NCI-H2107 treated with DMSO at 0.1 percent for 48 hours (cell line): ENCODE results near the gene SPOUT1.

Experiments used
- DNase-seq: peaks from one replicate; lab custom pipeline; 2025; ENCODE audit not compliant: unreplicated experiment; lab: John Stamatoyannopoulos, UW

Gene SPOUT1

GRCh38 chr9:128838338-128838737, 8.7 kb upstream of the SPOUT1 start:
- peak; percentile 8 for DNase-seq

- DNase-seq, result no peak
Measured at GRCh38 chr9:128836509-128837145, 7.0 kb upstream of the SPOUT1 start.

DNA sequence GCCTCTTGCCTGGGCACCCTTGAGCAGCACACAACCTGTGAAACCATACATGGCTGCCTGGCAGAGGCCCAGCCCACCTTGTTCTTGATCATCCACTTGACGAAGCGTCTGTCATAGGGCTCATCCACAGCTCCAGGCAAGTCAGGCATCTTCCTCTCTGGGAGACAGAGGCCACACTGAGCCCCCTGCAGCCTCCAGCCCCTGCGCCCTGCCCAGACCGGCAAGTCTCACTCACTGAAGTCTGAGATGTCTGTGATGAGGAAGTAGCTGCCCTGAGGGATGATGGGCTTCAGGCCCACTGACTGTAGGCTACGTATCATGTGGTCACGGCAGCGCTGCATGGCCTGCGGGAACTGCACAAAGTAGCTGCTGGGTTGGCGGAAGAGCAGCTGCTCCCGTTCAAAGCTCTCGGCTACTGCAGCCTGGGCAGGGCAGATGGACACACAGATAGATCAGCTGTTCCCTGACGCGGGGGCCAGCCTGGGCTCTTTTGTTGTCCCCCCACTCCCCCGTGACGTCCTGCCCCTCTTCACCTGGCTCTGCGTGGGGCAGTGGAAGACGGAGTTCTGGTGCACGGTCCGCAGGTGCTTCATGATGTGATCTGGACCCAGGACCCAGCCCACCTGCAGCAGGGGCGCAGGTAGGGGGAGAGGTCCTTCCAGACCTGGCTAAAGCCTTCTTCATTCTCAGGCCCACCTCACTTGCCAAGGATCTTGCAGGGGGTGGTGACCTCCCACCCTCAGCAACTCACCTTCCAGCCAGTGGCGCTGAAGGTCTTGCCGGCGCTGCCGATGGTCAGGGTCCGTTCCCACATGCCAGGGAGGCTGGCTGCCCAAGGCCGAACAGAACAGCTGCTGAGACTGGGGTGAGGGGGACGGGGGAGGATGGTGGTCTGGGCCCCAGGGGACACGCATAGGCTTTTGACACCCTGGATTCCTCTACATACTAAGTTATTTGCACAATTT, 5.9 kb upstream of the SPOUT1 start:
- no peak for DNase-seq

DNA sequence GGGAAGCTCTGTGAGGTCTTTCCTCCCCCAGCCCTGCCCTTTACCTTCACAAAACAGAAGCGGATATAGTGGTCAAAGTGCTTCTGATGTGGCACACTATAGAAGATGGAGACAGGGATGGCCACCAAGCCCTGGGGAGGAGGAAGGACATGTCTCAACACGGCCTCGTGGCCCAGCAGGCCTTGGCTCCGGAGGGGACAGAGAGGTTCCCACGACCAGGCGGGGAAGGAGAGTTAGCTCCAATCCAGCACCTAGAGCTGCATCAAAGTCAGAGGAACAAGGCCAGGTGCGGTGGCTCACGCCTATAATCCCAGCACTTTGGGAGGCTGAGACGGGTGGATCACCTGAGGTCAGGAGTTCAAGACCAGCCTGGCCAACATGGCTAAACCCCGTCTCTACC, 4.1 kb upstream of the SPOUT1 start:
- DNase-seq, result no peak

DNA sequence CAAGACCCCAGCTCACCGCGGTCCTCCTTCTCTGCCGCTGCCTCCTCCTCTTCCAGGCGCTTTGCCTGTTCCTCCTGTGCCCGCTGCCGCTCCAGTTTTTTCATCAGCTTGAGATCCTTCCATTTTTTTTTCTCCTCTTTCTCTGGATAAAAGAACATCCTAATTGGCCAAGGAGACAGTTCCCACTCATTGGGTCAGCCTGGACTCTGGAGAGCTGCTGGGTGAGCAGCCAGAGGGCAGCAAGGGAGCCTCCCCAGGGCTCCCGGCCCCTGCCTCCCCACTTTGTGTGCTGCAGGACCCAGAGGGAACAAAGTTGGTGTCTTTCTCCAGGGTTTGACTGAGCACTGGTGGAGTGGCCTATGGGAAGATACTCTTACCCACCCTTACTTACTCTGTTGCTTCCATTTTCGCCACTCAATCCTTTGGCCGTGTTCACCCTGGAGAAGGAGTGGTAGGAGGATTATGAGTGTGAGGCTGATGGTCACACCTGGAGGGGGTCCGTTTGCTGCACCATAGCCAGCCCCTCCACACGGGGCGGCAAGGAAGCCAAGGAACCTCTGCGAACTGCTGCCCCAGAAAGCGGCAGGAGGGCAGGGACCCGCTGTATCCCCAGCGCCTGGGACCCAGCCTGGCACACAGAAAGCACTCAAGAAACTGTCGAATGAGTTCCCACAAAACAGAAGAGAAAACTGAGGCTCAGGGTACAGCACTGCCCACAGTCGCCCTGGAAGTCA, 708 bp downstream of the SPOUT1 start:
- no peak for DNase-seq

DNA sequence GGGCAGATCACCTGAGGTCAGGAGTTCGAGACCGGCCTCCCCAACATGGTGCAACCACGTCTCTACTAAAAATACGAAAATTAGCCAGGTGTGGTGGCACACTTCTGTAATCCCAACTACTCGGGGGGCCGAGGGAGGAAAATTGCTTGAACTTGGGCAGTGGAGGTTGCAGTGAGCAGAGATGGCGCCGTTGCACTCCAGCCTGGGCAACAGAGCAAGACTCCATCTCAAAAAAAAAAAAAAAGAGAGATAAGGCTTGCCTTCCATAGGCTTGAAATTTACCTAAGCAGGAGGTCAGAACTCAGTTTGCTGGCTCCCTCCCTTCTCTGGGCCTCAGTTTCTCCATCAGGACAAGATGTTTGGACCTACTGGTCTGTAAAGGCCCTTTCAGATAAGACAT, 1.3 kb downstream of the SPOUT1 start:
- DNase-seq, result no peak

DNA sequence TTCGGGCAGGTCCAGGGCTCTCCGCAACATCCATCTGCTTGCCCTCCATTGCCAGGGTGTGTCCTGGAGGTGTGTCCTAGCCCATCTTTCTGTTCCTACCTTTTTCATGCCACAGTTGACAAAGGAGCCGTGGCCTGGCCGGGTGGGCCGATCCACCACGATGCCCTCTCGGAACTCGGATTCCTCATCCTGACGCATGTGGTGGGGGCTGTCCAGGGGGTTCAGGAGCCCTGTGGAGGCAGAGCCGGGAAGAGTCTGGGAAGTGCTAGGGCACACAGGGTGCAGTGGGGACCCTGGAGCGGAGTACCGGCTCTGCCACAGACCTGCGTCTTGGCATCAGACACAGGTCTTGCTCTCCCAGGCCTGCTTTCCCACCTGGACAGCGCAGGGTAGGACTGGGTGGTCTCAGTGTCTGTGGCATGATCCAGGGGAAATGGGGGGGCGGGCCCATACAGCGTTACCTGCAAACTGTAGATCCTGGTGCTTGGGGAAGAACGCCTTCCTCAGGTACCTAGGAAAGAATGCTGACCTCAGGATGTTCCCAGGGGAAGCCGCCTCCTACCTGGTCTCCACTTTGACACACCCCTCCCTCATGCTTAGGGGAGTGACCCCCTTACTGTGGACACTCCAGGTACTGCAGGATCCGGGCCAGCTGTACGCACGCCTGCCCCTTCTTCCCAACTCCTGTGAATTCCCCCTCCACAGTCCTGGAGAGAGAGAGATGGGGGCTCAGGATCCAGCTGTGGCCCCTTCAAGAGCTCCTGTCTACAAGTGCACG, 3.5 kb downstream of the SPOUT1 start:
- DNase-seq, result no peak

- DNase-seq, result no peak
Measured at GRCh38 chr9:128824911-128825310, 4.7 kb downstream of the SPOUT1 start.

GRCh38 chr9:128823903-128824406, 5.6 kb downstream of the SPOUT1 start:
- DNase-seq, result no peak

GRCh38 chr9:128823362-128823902, 6.2 kb downstream of the SPOUT1 start:
- no peak for DNase-seq

- no peak for DNase-seq
Measured at GRCh38 chr9:128822407-128823042, 7.1 kb downstream of the SPOUT1 start.

- no peak for DNase-seq
Measured at GRCh38 chr9:128821584-128822406, 7.8 kb downstream of the SPOUT1 start.

DNA sequence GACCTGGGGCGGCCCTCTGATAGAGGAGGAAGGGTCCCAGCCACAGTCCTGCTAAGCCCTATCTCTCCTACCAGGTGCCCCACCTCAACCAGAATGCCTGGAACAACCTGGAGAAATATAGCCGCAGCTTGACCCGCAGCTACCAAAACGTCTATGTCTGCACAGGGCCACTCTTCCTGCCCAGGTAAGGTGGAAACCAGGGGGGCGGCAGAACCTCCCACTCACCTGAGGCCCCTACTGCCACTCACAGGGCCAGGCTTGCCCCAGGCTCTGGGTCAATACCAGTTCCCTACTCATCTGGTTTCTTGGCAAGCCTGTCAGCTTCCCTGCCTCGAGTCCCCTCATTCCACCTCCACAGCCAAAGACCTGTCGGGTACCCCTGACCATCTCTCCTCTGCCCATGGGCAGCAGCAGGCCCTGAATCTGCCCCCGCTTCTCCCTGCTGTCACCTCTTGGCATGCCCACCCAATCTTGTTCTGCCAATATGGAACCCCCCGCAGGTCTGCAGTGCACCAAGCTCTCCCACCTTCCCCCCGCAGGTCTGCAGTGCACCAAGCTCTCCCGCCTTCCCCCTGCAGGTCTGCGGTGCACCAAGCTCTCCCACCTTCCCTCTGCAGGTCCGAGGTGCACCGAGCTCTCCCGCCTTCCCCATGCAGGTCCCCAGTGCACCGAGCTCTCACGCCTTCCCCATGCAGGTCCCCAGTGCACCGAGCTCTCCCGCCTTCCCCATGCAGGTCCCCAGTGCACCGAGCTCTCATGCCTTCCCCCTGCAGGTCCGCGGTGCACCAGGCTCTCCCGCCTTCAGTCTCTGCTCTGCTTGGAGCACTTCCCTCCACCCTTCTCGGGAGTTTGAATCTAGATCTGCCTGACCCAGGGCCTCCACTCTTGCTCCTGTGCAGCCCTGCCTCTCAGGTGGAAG, 8.7 kb downstream of the SPOUT1 start:
- DNase-seq, result no peak

DNA sequence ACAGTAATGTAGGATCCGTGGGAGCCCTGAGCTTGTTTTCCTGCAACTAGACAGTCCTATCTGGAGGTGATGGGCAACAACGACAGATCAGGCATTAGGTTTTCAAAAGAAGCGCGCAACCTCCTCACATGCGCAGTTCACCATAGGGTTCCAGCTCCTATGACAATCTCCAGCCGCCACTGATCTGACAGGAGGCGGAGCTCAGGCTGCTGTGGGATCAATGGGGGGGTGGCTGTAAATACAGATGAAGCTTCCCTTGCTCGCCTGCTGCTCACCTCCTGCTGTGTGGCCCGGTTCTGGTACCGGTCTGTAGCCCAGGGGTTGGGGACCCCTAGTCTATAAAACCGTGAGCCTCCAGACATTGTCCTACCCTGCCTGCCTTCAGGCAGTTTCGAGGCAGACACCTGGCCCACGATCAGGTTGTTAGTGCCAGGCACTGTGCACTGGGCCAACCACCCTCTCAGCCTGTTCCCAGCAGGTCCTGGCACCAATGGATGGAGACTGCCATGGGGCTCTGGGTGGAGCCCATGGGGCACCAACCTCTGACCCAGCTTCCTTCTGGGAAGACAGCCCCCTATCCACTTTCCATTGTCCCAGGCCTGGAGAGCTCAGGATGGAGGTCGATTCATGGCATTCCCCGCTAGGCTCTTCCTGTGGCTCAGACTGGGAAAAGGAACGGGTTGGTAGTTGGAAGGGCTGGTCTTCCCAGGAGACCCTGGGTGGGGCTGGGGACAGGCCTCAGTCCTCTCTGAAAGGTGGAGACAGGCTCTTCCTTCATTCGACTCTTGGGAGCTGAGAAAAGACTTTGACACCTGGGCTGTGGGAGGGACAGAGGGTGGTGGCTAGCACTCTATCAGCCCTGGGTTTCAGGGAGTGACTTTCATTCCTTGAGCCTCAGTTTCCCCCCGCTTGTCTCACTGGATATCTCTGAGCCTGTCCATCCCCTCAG, 9.6 kb downstream of the SPOUT1 start:
- DNase-seq, result no peak

DNA sequence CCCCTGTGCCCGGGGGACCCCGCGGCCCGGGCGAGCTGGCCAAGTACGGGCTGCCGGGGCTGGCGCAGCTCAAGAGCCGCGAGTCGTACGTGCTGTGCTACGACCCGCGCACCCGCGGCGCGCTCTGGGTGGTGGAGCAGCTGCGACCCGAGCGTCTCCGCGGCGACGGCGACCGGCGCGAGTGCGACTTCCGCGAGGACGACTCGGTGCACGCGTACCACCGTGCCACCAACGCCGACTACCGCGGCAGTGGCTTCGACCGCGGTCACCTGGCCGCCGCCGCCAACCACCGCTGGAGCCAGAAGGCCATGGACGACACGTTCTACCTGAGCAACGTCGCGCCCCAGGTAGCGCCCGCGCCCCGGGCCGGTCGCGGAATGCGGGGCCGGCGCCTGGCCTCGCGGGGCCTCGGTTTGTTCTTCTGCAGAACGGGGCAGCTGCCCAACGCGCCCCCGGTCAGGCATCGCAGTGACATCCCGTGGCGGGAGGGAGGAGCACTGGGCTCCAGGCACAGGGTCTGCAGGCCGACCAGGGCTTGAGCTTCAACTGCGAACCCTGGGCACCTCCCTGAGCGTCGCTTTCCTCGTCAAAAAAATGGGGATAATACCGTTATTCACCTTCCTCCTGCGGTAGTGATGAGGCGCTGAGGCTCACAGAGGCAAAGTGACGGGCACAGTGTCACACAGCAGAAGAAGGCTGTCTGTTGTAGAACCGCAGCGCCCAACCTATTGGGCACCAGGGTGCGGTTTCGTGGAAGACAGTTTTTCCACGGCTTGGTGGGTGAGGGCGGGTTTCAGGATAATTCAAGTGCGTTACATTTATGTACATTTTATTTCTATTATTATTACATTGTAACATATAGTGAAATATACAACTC, 10.5 kb downstream of the SPOUT1 start:
- no peak for DNase-seq
